PC-3 (cell line): Measurements from ENCODE around the gene TMTC1. TPM values are rescaled to one million over a fixed set of nuclear protein-coding genes. Genes with fewer than 3 reads are reported as not detected.
A peak's percentile ranks its signal among the peaks of the same experiment; 100 is the strongest.

Experiments used
- ATAC-seq: fragments of 200-7000 bp; cut with Tn5 transposase; 2 replicates; pipeline ENCODE4 v1.9.1; 2020; ENCODE audit warnings: mild to moderate bottlenecking, moderate library complexity
- BruUV-seq: library from RNA; stranded (reverse); fragments of 400-500 nt; replicated peaks from 2 replicates; lab custom pipeline; 2021; lab: Mats Ljungman, UMichigan
- CTCF ChIA-PET: fragments of 300-600 bp; sonication (Branson Sonifier 250); formaldehyde crosslinking; loops from one replicate; lab custom pipeline; 2022; ENCODE audit warnings: antibody characterized with exemption; lab: Charles Lee
- POLR2A ChIA-PET: fragments of 300-600 bp; sonication (Branson Sonifier 250); formaldehyde crosslinking; loops from one replicate; lab custom pipeline; 2022; ENCODE audit warnings: antibody characterized with exemption; ENCODE audit not compliant: unreplicated experiment; lab: Charles Lee
- DNase-seq: peaks from one replicate; pipeline ENCODE4 v3.0.0-alpha.2; 2015
- H2AFZ ChIP-seq: fragments of 300-600 bp; sonication (generic); 2 replicates; pipeline ENCODE4 v1.6.0; 2016; ENCODE audit warnings: antibody characterized with exemption, low read length
- H3F3A ChIP-seq: fragments of 300-600 bp; sonication (generic); one replicate; pipeline ENCODE4 v1.6.0; 2017; ENCODE audit warnings: antibody characterized with exemption, low read length, control low read depth, mild to moderate bottlenecking; ENCODE audit not compliant: unreplicated experiment
- H3K27ac ChIP-seq: fragments of 300-600 bp; sonication (generic); 2 replicates; pipeline ENCODE4 v1.5.1; 2016; ENCODE audit warnings: mild to moderate bottlenecking, low read length
- H3K27me3 ChIP-seq: fragments of 300-600 bp; sonication (generic); 2 replicates; pipeline ENCODE4 v1.6.1; 2016; ENCODE audit warnings: low read length, mixed read lengths
- H3K36me3 ChIP-seq: fragments of 300-600 bp; sonication (generic); 2 replicates; pipeline ENCODE4 v1.6.1; 2016; ENCODE audit warnings: low read depth, mixed run types, low read length, mixed read lengths
- H3K4me1 ChIP-seq: fragments of 300-600 bp; sonication (generic); 2 replicates; pipeline ENCODE4 v1.5.1; 2016; ENCODE audit warnings: low read length; ENCODE audit not compliant: insufficient read depth
- H3K4me2 ChIP-seq: fragments of 300-600 bp; sonication (generic); 2 replicates; pipeline ENCODE4 v1.6.0; 2016; ENCODE audit warnings: low read length
- H3K4me3 ChIP-seq: fragments of 300-600 bp; sonication (generic); 2 replicates; pipeline ENCODE4 v1.5.1; 2016; ENCODE audit warnings: mild to moderate bottlenecking, low read length, mixed read lengths
- H3K79me2 ChIP-seq: fragments of 300-600 bp; sonication (generic); 2 replicates; pipeline ENCODE4 v1.6.1; 2017; ENCODE audit warnings: low read length, mixed read lengths
- H3K9ac ChIP-seq: fragments of 300-600 bp; sonication (generic); 2 replicates; pipeline ENCODE4 v1.6.0; 2016; ENCODE audit warnings: mild to moderate bottlenecking, low read length
- H3K9me2 ChIP-seq: fragments of 300-600 bp; sonication (generic); replicated peaks from 2 replicates; pipeline ENCODE4 v1.6.1; 2016; ENCODE audit warnings: mixed run types, low read length, mixed read lengths
- H3K9me3 ChIP-seq: fragments of 300-600 bp; sonication (generic); 2 replicates; pipeline ENCODE4 v1.6.1; 2016; ENCODE audit warnings: low read length, mixed read lengths
- H4K20me1 ChIP-seq: fragments of 300-600 bp; sonication (generic); 2 replicates; pipeline ENCODE4 v1.6.1; 2016; ENCODE audit warnings: low read length, mixed read lengths
- CTCF ChIP-seq: fragments of 300-600 bp; sonication (generic); conservative IDR thresholded peaks from 2 replicates; pipeline ENCODE4 v1.5.1; 2017; ENCODE audit warnings: antibody characterized with exemption, low read depth, mild to moderate bottlenecking, low read length
- EZH2 ChIP-seq: fragments of 300-600 bp; sonication (generic); IDR thresholded peaks from one replicate; pipeline ENCODE4 v1.6.1; 2017; ENCODE audit warnings: antibody characterized with exemption, mild to moderate bottlenecking, low read length; ENCODE audit not compliant: unreplicated experiment
- EZH2phosphoT487 ChIP-seq: fragments of 300-600 bp; sonication (generic); IDR thresholded peaks from 2 replicates; pipeline ENCODE4 v1.6.1; 2018; ENCODE audit warnings: mild to moderate bottlenecking, antibody characterized with exemption, low read length, borderline replicate concordance
- intact Hi-C: fragments of 100-400 bp; cut with micrococcal nuclease; formaldehyde crosslinking; loops from 2 replicates; pipeline ENCODE4 v1.9.0; 2023
- total RNA-seq: library from RNA; depleted of rRNA; stranded (reverse); fragments of >200 nt; gene quantifications from 2 replicates; pipeline ENCODE4 v1.2.3, GENCODE V29; 2014

The TMTC1 gene
- total RNA-seq, 1 experiment from 2014 or later, result 5.8 TPM

- Histone ChIP-seq H3K4me3 (0 out of 2 replicates have a peak overlapping the region, but pooled peaks have one; percentile 17), H3K27me3 (peaks cover 3% of the 10 kb centered on the region), H3K9ac (peak overlapping the region; percentile 47), H3K9me2 (no peaks in the 10 kb centered on the region), H3K4me1 (peaks cover 18% of the 10 kb centered on the region), H3K9me3 (no peaks in the 10 kb centered on the region), H3K4me2 (peak overlapping the region; percentile 69), H3K79me2 (no peaks in the 10 kb centered on the region), H3K27ac (peak overlapping the region; percentile 72), H2AFZ (peak overlapping the region; percentile 78), H3F3A (no peaks in the 10 kb centered on the region), H3K36me3 (no peaks in the 10 kb centered on the region), H4K20me1 (no peaks in the 10 kb centered on the region)
- peak; percentile 74 for DNase-seq
- TF ChIP-seq EZH2phosphoT487 (no peak), CTCF (peak; percentile 46), EZH2 (no peak)
- CTCF ChIA-PET, result no interaction called here
- peak; percentile 81 for ATAC-seq
- intact Hi-C loops, result no loop called here
- no TSS peak for BruUV-seq
- POLR2A ChIA-PET, result interaction anchor here (0.6 kb wide), 1 partner anchor 161 kb away, joined by 5 read pairs; no protein-coding TSS in a partner anchor
These were observed 143.0 kb downstream of the TMTC1 start for GRCh38 chr12:29640589-29641345.

- Histone ChIP-seq H3K4me2 (peak overlapping the region; percentile 69), H3F3A (no peaks in the 10 kb centered on the region), H3K9me3 (no peaks in the 10 kb centered on the region), H3K4me3 (no peak overlapping the region), H3K27me3 (no peaks in the 10 kb centered on the region; the same call in 1 of the 2 replicates), H3K27ac (peak overlapping the region; percentile 72), H3K9ac (peak overlapping the region; percentile 47), H3K36me3 (no peaks in the 10 kb centered on the region), H4K20me1 (no peaks in the 10 kb centered on the region), H3K4me1 (peaks cover 18% of the 10 kb centered on the region), H3K79me2 (no peaks in the 10 kb centered on the region), H2AFZ (peak overlapping the region; percentile 78), H3K9me2 (no peaks in the 10 kb centered on the region)
- BruUV-seq, result no TSS peak
- ATAC-seq (no peak), DNase-seq (no peak)
- ChIA-PET POLR2A (interaction anchor here (0.6 kb wide), 1 partner anchor 160 kb away, joined by 5 read pairs; no protein-coding TSS in a partner anchor), CTCF (no interaction called here)
- TF ChIP-seq EZH2phosphoT487 (no peak), EZH2 (no peak), CTCF (no peak)
- intact Hi-C loops, result no loop called here
These were observed 143.7 kb downstream of the TMTC1 start for GRCh38 chr12:29639893-29640495.
